Measurements from ENCODE around the gene GPR78. TPM values are rescaled to one million over a fixed set of nuclear protein-coding genes. Genes with fewer than 3 reads are reported as not detected.
A peak's percentile ranks its signal among the peaks of the same experiment; 100 is the strongest.

Gene GPR78
- total RNA-seq, 6 experiments from 2014 or later = 0.05 to 0.14 (median 0.09) TPM; not detected in 2

- no peak for TF ChIP-seq CTCF (IDR thresholded peaks at IDR 0.05)
- H3K9me3 Mint-ChIP-seq = no peaks in the 10 kb centered on the region
These were observed 2.2 kb downstream of the GPR78 start for GRCh38 chr4:8582436-8582835.

GRCh38 chr4:8582941-8583654 lies 2.9 kb downstream of the GPR78 start:
- Mint-ChIP-seq H3K4me3 (no peak overlapping the region), H3K36me3 (ENCODE audit: low read depth) (no peaks in the 10 kb centered on the region), H3K9me3 (no peaks in the 10 kb centered on the region), H3K4me1 (ENCODE audit: low read depth) (no peaks in the 10 kb centered on the region), H3K27ac (no peak overlapping the region), H3K27me3 (ENCODE audit: insufficient read depth) (peaks cover 51% of the 10 kb centered on the region)
- no peak for DNase-seq
- no peak for TF ChIP-seq CTCF (IDR thresholded peaks at IDR 0.05)

More at GRCh38 chr4:8582436-8582835, 2.2 kb downstream of the GPR78 start:
- no peaks in the 10 kb centered on the region for H3K4me1 Mint-ChIP-seq (ENCODE audit: low read depth)
- H3K4me3 Mint-ChIP-seq = no peak overlapping the region
- no peak for DNase-seq
- no peak overlapping the region for H3K27ac Mint-ChIP-seq
- H3K36me3 Mint-ChIP-seq (ENCODE audit: low read depth) = no peaks in the 10 kb centered on the region
- H3K27me3 Mint-ChIP-seq (ENCODE audit: insufficient read depth) = peaks cover 51% of the 10 kb centered on the region

DNA sequence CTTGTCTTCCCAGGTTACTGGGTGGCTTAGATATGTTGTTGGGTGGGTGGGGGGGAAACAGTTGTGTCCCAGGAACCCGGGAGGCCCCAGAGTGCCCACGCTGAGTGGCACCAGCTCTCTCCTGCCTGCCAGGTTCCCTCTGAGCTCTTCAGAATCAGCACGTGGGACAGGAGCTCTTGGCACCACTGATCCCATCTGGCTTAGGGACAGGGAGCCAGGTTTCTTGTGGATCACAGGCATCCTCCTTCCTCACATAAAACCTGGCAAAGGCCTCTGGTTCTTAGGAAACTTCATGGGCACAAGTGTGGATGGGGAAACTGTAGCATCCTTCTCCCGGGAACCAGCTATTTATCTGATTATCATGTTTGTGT lies 3.4 kb downstream of the GPR78 start:
- TF ChIP-seq CTCF (IDR thresholded peaks at IDR 0.05) = no peak
- no peaks in the 10 kb centered on the region for H3K9me3 Mint-ChIP-seq
- no peak overlapping the region for H3K4me3 Mint-ChIP-seq
- no peaks in the 10 kb centered on the region for H3K4me1 Mint-ChIP-seq (ENCODE audit: low read depth)
- DNase-seq = no peak
- H3K36me3 Mint-ChIP-seq (ENCODE audit: low read depth) = no peaks in the 10 kb centered on the region
- H3K27me3 Mint-ChIP-seq (ENCODE audit: insufficient read depth) = peaks cover 48% of the 10 kb centered on the region
- no peak overlapping the region for H3K27ac Mint-ChIP-seq

- peaks cover 51% of the 10 kb centered on the region for H3K27me3 Mint-ChIP-seq (ENCODE audit: insufficient read depth)
- no peaks in the 10 kb centered on the region for H3K9me3 Mint-ChIP-seq
- no peak overlapping the region for H3K4me3 Mint-ChIP-seq
- no peak overlapping the region for H3K27ac Mint-ChIP-seq
- peak; percentile 46 for TF ChIP-seq CTCF (IDR thresholded peaks at IDR 0.05)
- peaks cover 5% of the 10 kb centered on the region; the same call in 1 of the 2 replicates for H3K4me1 Mint-ChIP-seq (ENCODE audit: low read depth)
- H3K36me3 Mint-ChIP-seq (ENCODE audit: low read depth) = no peaks in the 10 kb centered on the region
- DNase-seq = no peak
These were observed 5.0 kb downstream of the GPR78 start for GRCh38 chr4:8585186-8585585.

GRCh38 chr4:8585721-8586212 lies 5.6 kb downstream of the GPR78 start:
- H3K36me3 Mint-ChIP-seq (ENCODE audit: low read depth) = no peaks in the 10 kb centered on the region
- H3K9me3 Mint-ChIP-seq = no peaks in the 10 kb centered on the region
- no peak overlapping the region for H3K27ac Mint-ChIP-seq
- no peak for TF ChIP-seq CTCF (IDR thresholded peaks at IDR 0.05)
- DNase-seq = no peak
- peaks cover 56% of the 10 kb centered on the region for H3K27me3 Mint-ChIP-seq (ENCODE audit: insufficient read depth)
- H3K4me3 Mint-ChIP-seq = no peak overlapping the region
- H3K4me1 Mint-ChIP-seq (ENCODE audit: low read depth) = peaks cover 10% of the 10 kb centered on the region; the same call in 1 of the 2 replicates
